Stimulated activated CD8-positive, alpha-beta memory T cell treated with anti-CD3 and anti-CD28 coated beads, Interleukin-12 subunit alpha, Interleukin-12 subunit beta, amount 100 ng/mL, for 4 hours (primary cell): Measurements from ENCODE around the gene DVL1.
"Not testable (repeated sequence)": the region's sequence is repeated elsewhere in the genome, so short reads cannot be mapped to it uniquely, and the experiment has no call there.

Experiments
- DNase-seq: peaks from one replicate; pipeline ENCODE4 v3.0.0-alpha.2; 2020; ENCODE audit warnings: low read depth

The DVL1 gene

GRCh38 chr1:1324524-1325287 lies 24.5 kb downstream of the DVL1 start, which contains the start of the genes CPTP and INTS11:
CPTP (plus strand) TSS chr1:1324802; CDS start chr1:1326911, 2,109 bp downstream.
INTS11 (minus strand) TSS chr1:1324660; CDS start chr1:1324608, 52 bp downstream.
- DNase-seq, result peak; percentile 95

- no peak for DNase-seq
Observed at GRCh38 chr1:1324084-1324523, 25.1 kb downstream of the DVL1 start.

- DNase-seq, result no peak
Observed at GRCh38 chr1:1322952-1323351, 26.3 kb downstream of the DVL1 start.

DNA sequence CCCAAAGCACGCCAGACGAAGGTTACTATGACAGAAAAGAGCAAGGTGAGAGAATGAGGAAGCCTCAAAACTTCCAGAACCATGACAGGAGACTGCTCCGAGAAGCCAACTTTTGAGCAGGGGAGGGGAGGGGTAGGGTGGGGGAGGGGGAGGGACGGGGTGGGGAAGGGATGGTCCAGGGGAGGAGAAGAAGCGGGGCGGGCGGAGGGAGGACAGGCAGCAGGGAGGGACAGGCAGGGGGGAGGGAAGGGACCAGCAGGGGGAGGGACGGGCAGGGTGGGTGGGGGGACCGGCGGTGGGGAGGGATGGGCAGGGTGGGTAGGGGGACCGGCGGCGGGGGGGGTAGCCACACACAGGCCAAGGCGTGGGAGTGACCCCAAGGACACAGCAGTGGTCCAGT lies 26.8 kb downstream of the DVL1 start:
- no peak for DNase-seq

- no peak for DNase-seq
Observed at GRCh38 chr1:1321477-1321876, 27.7 kb downstream of the DVL1 start.

- DNase-seq, result no peak
Observed at GRCh38 chr1:1320666-1321448, 28.4 kb downstream of the DVL1 start.

GRCh38 chr1:1319646-1319941 lies 29.6 kb downstream of the DVL1 start:
- no peak for DNase-seq

DNA sequence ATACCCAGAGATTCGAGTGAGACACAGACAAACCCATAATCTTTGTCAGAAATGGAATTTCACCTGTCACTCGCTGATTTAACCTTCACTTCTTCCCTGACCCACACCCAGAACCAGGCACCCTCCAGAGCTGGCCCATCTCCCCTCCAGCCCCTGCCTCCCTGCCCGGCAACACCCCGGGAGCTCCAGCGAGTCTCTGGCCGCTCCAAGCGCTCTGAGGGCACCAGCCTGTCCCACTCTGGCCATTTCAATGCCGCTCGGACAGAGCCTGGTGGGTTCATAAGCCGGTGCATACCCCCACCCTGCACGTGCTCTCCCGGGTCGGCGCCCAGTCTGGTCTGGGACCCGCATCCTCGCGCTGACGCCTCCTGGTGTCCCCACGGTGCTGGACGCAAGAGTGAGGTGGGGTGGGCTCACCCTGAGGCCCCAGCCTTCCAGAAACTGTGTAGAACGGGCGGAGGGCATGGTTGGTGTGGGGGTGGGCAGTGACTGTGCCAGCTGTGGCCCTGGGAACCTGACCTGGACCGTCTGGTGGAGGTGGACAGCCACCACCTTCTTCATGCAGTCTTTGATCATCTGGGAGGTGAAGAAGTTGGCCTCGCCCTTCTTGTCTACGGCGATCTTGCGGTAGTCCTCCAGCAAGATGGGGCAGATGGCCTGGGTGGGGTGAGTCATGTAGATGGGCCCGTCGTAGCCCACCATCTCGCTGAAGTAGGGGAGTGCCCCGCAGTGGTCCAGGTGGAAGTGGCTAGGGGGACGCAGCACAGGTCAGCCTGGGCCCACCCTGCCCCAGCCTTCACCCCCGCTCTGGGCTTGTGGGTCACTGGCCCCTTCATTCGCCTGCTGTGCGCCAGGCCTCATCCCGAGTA lies 30.2 kb downstream of the DVL1 start:
- DNase-seq, result no peak

DNA sequence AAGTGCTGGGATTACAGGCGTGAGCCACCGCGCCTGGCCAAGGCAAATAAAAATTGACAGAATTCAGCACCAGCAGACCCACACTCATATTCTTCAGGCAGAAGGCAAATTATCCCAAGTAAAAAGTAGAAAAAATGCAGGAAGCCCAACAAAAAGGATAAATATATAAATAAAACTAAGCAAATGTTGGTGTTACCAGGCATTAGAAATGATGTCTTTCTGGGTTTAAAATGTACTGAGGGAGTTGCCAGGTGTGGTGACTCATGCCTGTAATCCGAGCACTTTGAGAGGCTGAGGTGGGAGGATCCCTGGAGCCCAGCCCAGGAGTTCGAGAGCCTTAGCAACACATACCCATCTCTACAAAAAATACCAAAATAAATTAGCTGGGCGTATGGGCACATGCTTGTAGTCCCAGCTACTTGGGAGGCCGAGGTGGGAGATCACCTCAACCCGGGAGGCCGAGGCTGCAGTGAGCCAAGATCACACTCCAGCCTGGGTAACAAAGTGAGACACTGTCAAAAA lies 31.0 kb downstream of the DVL1 start:
- DNase-seq, result no peak

- DNase-seq, result no peak
Observed at GRCh38 chr1:1317420-1317819, 31.8 kb downstream of the DVL1 start.

GRCh38 chr1:1316199-1316598 lies 33.0 kb downstream of the DVL1 start:
- not testable (repeated sequence) for DNase-seq

GRCh38 chr1:1315435-1315954 lies 33.7 kb downstream of the DVL1 start:
- no peak for DNase-seq

DNA sequence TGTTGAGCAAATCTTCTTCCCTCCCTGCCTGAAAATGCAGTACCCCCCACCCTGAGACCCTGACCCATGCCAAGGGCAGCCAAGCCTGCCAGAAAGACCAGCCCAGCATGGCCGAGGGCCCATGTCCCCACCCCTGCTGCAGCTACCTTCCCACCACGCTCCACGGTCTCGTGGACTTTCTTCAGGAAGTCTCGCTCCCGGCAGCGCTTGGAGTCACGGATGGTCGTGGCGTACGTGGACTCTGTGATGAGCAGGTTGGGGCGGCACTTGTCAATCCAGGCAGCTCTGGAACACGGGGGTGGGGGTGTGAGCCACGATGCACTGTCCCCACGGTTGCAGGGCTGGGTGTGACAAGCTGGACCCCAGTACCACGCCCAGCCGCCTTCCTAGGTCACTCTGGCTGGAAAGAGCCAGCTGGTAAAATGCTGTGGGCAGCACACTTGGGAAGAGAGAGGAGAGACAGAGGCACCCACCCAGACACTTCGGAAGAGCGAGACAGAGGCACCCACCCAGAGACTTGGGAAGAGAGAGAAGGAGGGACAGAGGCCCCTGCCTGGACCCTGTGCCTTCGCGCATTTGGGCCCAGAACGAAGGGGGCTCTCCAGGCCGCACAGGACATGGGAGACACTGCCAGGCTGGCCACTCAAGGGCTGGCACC lies 34.4 kb downstream of the DVL1 start:
- no peak for DNase-seq

DNA sequence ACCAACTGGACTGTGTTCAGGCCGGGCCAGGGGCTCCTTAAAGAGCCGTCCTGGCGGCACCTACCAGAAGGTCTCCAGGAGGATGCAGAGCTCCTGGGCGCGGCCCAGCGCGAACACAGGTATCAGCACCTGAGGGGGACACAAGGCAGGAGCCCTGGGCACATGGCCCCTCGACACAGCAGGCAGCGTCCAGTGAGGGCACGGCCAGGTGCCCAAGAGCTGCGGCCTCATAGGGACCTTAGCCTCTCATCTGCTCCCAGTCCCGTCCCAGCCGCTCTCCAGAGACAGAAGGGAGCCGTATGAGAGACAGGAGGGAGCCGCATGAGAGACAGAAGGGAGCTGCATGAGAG lies 35.0 kb downstream of the DVL1 start:
- DNase-seq, result no peak

- no peak for DNase-seq
Observed at GRCh38 chr1:1313500-1314236, 35.5 kb downstream of the DVL1 start.

DNA sequence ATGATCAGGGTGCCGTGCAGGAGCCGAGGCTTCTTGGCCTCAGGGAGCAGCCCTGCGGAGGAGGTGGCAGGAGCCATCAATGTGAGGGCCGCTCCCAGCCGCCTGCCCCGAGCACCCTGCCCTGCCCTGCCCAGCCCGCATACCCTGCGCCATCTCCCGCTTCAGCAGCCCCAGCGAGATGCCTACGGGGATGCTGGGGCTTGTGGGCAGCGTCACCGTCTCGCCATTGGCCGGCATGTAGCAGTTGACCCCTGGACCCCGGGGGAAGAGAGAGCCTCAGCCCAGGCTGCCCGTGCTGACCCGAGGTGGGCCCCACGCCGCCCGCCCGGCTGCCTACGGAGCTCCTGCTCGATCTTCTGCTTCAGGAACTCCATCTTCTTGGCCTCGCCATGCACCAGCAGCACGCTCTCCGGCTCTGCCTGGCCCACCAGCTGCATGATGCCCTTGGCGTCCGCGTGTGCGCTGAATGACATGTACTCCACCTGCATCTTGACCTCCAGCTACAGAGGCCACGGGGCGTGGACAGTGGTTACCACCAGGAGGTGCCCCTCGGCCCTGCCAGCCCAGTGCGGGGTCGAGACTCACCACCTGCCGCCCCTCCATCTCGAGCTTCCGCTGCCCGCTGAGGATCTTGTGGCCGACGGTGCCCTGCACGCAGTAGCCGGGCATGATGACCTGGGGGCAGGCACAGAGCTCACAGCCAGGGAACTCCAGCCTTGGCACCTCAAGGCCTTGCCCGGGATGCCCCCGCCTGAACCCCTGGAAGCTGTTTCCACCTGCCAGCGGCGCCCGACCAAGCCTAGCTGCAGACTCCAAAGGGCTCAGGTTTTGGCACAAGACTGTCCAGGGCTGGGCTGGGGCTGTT lies 36.5 kb downstream of the DVL1 start:
- DNase-seq, result no peak

DNA sequence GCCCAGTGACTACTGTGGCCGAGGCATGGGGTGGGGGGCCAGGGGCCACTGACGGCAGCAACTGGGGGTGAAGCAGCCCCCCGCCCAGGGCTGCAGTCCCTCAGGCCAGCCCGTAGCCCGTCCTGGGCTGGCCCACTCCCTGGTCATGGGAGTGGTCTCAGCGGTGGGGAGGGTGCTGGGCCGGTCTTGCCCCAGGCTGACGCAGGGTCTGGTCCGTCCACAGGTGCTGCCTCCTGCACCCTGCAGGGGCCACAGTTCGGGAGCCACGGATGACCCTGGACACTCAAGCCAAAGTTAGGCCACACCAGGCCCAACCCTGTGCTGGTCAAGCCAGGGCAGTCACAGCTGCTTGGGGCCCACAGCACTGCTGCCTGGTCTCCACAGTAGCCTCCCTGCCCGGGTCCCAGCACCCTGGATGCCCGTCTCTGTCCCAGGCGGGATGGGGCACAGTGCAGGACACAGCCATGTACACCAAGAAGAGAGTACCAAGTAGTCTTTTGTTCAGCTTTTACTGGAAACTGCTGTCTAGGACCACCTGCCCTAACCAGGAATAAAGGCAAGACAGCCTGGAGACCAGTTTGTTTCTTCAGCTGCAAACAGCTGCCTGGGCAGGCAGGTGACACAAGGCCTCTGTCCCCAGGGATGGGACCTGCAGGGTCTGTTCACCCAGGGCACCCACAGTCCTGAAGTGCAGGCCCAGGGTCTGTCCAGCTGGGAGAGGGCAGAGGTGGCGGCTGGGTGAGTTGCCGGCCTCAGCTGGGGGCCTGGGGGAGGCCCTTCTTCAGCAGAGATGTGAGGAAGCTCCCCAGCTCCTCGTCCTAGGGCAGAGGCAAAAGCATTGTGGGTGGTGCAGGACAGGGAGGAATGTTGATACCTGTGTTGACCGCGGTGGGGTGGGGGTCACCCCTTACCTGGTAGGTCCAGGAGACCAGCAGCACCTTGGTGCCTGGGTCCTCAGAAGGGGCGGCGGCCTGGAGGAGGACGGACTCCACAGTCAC lies 37.8 kb downstream of the DVL1 start:
- no peak for DNase-seq

DNA sequence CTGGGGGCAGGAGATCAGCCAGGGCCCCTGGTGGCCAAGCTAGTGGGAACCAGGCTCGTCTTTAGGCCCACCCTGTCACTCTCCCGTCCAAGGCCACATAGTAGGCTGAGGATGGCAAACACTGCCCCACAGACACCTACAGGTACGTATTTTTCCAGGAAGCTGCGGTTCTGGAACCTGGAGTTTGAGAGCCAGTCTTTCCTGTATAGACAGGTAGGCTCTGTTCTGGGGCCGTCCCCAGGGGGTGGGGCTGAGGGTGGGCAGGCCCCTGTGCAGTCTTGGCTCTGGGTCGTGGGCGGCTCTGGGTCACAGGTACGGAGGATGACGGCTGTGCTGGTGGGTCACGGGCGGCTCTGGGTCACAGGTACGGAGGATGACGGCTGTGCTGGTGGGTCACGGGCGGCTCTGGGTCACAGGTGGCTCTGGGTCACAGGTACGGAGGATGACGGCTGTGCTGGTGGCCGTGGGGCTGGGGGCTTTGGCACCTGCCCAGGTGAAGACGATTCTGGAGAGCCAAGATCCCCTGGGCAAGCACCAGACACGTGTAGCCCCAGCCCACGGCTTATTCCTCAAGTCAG lies 38.7 kb downstream of the DVL1 start:
- DNase-seq, result no peak
